Fibroblast of mammary gland (primary cell): Measurements from ENCODE around the gene AVPR2.

Experiments used
- DNase-seq: peaks from one replicate; pipeline ENCODE4 v3.0.0-alpha.2; 2010; ENCODE audit warnings: low read depth
- H3K4me3 ChIP-seq: 2 replicates; pipeline ENCODE4 v1.5.1; 2011; ENCODE audit warnings: low read depth, mild to moderate bottlenecking, low read length, moderate library complexity; ENCODE audit not compliant: control insufficient read depth
- CTCF ChIP-seq: conservative IDR thresholded peaks from 2 replicates; pipeline ENCODE4 v1.5.1; 2011; ENCODE audit warnings: low read depth, low read length, inconsistent platforms; ENCODE audit not compliant: control insufficient read depth, insufficient read depth

Gene AVPR2

DNA sequence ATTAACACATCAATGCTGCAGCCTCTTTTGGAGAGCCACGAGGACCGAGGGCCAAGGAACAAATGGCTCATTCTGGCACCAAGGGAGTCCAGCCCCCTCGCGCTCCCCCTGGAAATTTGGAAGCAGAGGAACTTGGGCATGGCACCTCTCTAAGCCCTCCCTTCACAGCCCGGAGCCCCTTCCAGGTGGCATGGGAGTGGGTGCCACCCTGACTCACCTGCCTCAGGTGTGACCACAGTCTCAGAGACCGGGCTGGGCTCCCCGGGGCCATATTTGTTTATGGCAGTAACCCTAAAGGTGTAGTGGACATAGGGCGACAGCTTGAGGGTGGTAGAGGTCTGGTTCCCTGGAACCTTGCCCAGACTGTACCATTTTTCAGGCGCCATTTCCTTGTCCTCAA, 37.3 kb upstream of the AVPR2 start:
- no peak for TF ChIP-seq CTCF
- no peak overlapping the region for H3K4me3 ChIP-seq
- no peak for DNase-seq

DNA sequence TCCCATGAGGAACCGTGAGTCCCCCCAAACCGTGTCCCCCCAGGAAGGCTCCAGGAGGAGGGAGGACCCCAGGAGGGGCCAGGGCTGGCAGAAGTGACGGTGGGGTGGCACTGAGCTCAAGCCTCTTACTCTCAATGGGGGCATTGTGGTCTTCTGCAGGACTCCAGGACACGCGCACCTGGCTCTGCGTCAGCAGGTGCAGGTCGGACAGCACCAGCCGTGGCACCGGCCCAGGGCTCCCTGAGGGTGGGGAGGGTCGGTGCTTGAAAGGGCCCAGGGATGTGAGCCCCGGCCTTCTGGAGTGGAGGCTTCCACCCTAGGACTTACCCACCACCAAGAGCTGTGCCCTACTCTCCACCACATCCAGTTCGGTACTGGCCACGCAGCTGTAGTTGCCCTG, 36.8 kb upstream of the AVPR2 start:
- no peak for TF ChIP-seq CTCF
- DNase-seq, result no peak
- no peak overlapping the region for H3K4me3 ChIP-seq

- no peak for TF ChIP-seq CTCF
- no peak overlapping the region for H3K4me3 ChIP-seq
- no peak for DNase-seq
These were observed 35.6 kb upstream of the AVPR2 start for GRCh38 chrX:153868576-153869472.

- no peak overlapping the region for H3K4me3 ChIP-seq
- TF ChIP-seq CTCF, result no peak
- DNase-seq, result no peak
These were observed 34.8 kb upstream of the AVPR2 start for GRCh38 chrX:153869473-153870287.

GRCh38 chrX:153870288-153870690, 34.2 kb upstream of the AVPR2 start:
- DNase-seq, result no peak
- H3K4me3 ChIP-seq, result no peak overlapping the region
- no peak for TF ChIP-seq CTCF

DNA sequence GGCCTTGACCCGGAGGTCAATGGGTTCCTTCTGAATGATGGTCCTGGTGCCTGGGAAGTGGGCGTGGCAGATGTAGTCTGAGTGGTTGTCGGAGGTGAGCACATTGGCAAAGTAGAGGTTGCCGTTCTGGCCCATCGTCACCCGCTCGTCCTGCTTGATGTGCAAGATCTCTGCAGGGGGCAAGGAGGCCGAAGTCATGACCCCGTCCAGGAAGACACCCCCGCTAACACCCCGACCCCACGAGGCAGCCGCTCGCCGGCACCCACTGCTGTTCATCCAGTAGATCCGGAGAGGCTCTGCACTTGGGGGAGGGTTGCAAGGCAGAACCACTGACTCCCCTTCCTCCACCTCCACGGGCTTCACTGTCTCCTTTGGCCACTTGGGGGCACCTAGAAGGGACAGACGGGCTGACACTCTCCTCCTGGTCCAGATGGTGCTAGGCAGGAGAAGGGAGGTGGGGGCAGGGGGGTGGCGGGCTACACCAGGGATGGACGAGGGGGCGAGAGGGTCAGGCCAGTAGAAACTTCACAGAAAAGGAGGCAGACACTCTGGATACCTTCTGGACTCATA, 33.6 kb upstream of the AVPR2 start:
- TF ChIP-seq CTCF, result no peak
- DNase-seq, result no peak
- H3K4me3 ChIP-seq, result no peak overlapping the region
